Activated T-cell treated with anti-CD3 and anti-CD28 coated beads, Interleukin-2, amount 50 U/mL, for 1 hour (primary cell): ENCODE results near the gene NIT2.
A peak's percentile ranks its signal among the peaks of the same experiment; 100 is the strongest.
"Not testable (repeated sequence)": the region's sequence is repeated elsewhere in the genome, so short reads cannot be mapped to it uniquely, and the experiment has no call there.

Source experiments
- DNase-seq: peaks from one replicate; pipeline ENCODE4 v3.0.0-alpha.2; 2020

The NIT2 gene

GRCh38 chr3:100334488-100335351 lies at the start of gene NIT2:
Gene NIT2 (plus strand): TSS chr3:100334757. CDS start chr3:100334792, 35 bp downstream.
- DNase-seq = peak; percentile 80

- DNase-seq = no peak
Observed at GRCh38 chr3:100288288-100288894, 46.2 kb upstream of the NIT2 start.

GRCh38 chr3:100289339-100289738 lies 45.2 kb upstream of the NIT2 start:
- DNase-seq = no peak

- DNase-seq = no peak
Observed at GRCh38 chr3:100295089-100295488, 39.5 kb upstream of the NIT2 start.

GRCh38 chr3:100297784-100298183 lies 36.8 kb upstream of the NIT2 start:
- DNase-seq = no peak

- DNase-seq = no peak
Observed at GRCh38 chr3:100299016-100299415, 35.5 kb upstream of the NIT2 start.

- no peak for DNase-seq
Observed at GRCh38 chr3:100306695-100307094, 27.9 kb upstream of the NIT2 start.

GRCh38 chr3:100310355-100310965 lies 24.1 kb upstream of the NIT2 start:
- no peak for DNase-seq

GRCh38 chr3:100311011-100311410 lies 23.5 kb upstream of the NIT2 start:
- no peak for DNase-seq

- DNase-seq = peak; percentile 27
Observed at GRCh38 chr3:100316641-100317069, 17.9 kb upstream of the NIT2 start.

GRCh38 chr3:100317912-100318311 lies 16.6 kb upstream of the NIT2 start:
- no peak for DNase-seq

- no peak for DNase-seq
Observed at GRCh38 chr3:100319951-100320350, 14.6 kb upstream of the NIT2 start.

- DNase-seq = no peak
Observed at GRCh38 chr3:100324044-100324443, 10.5 kb upstream of the NIT2 start.

- DNase-seq = no peak
Observed at GRCh38 chr3:100325827-100326226, 8.7 kb upstream of the NIT2 start.

- DNase-seq = not testable (repeated sequence)
Observed at GRCh38 chr3:100327377-100327776, 7.2 kb upstream of the NIT2 start.

- no peak for DNase-seq
Observed at GRCh38 chr3:100329800-100330489, 4.6 kb upstream of the NIT2 start.

GRCh38 chr3:100330651-100331050 lies 3.9 kb upstream of the NIT2 start:
- no peak for DNase-seq

GRCh38 chr3:100331660-100332059 lies 2.9 kb upstream of the NIT2 start:
- DNase-seq = no peak

- DNase-seq = no peak
Observed at GRCh38 chr3:100333051-100333450, 1.5 kb upstream of the NIT2 start.

- DNase-seq = no peak
Observed at GRCh38 chr3:100333970-100334487, 528 bp upstream of the NIT2 start.

- DNase-seq = no peak
Observed at GRCh38 chr3:100335434-100335833, 877 bp downstream of the NIT2 start.

GRCh38 chr3:100336229-100336628 lies 1.7 kb downstream of the NIT2 start:
- not testable (repeated sequence) for DNase-seq

GRCh38 chr3:100338911-100339310 lies 4.4 kb downstream of the NIT2 start:
- no peak for DNase-seq
